Right lobe of liver (tissue), 6 donors: ENCODE measurements around the gene DYNLT2. TPM values are rescaled to one million over a fixed set of nuclear protein-coding genes. Genes with fewer than 3 reads are reported as not detected.

Source experiments
- ATAC-seq, 4 donors: fragments of 200-7000 bp; cut with Tn5 transposase; one replicate each; pipeline ENCODE4 v1.9.1; 2020; ENCODE audit warnings: mild to moderate bottlenecking in 4 of 4, moderate library complexity in 4 of 4
- DNase-seq, 3 donors: peaks; one replicate each; pipeline ENCODE4 v3.0.0-alpha.2; 2020
- H3K27ac ChIP-seq, 3 donors: fragments of 200-600 bp; one replicate each; pipeline ENCODE4 v1.8.0; 2022
- H3K27me3 ChIP-seq, 2 donors: fragments of 200-600 bp; one replicate each; pipeline ENCODE4 v1.8.0; 2022
- H3K36me3 ChIP-seq, 4 donors: fragments of 200-600 bp; sonication (generic) in 1 of 4; one replicate each; pipeline versions ENCODE4 v1.5.1 to v1.8.0; 2017 to 2022; ENCODE audit warnings: control low read depth in 1 of 4
- H3K4me1 ChIP-seq, 4 donors: fragments of 200-600 bp; sonication (generic) in 1 of 4; one replicate each; pipeline versions ENCODE4 v1.5.1 to v1.8.0; 2017 to 2022; ENCODE audit warnings: control low read depth in 1 of 4
- H3K4me3 ChIP-seq, 3 donors: fragments of 200-600 bp; one replicate each; pipeline ENCODE4 v1.8.0; 2022
- H3K9me3 ChIP-seq, 4 donors: fragments of 200-600 bp; sonication (generic) in 1 of 4; one replicate each; pipeline versions ENCODE4 v1.5.1 to v1.8.0; 2017 to 2022; ENCODE audit warnings: control low read depth in 1 of 4
- POLR2A ChIP-seq: fragments of 450-650 bp; IDR thresholded peaks from one replicate; pipeline ENCODE4 v1.6.1; 2017; ENCODE audit warnings: antibody characterized with exemption, mild to moderate bottlenecking
- WGBS: methylation state at CpG from one replicate; pipeline ENCODE4 v1.1.6; 2018; ENCODE audit warnings: low coverage, low lambda C conversion rate; ENCODE audit not compliant: insufficient coverage; ENCODE audit errors: missing lambda C conversion rate; 5-methylcytosine and 5-hydroxymethylcytosine counted together
- intact Hi-C, 2 donors: fragments of 100-400 bp; cut with DNase I; formaldehyde crosslinking; loops; one replicate each; pipeline versions ENCODE4 v1.11.2 to v1.14.1; 2022
- total RNA-seq, 6 experiments: library from RNA; depleted of rRNA in 2 of 6; stranded (reverse); fragments of >200 nt in 2 of 6; fragmentation: NEBNext Ultra II Directional in 3 of 6; extraction: Animal tissue kit (Norgen Biotek cat#: 25700) in 3 of 6; gene quantifications; one replicate each; pipeline versions ENCODE4 v1.1.0 to v1.2.4, GENCODE V29; 2016 to 2023
- TF ChIP-seq, protein P1 (sequence below), 4 donors: fragments of 200-600 bp in 3 of 4; fragments of 450-650 bp in 1 of 4; IDR thresholded peaks; one replicate each; pipeline versions ENCODE4 v1.5.1 to v1.8.0; 2016 to 2022; ENCODE audit warnings: antibody characterized with exemption in 4 of 4, mild to moderate bottlenecking in 2 of 4
- donor health status: DM: no; HTN: yes; CAD: no.
- donor health status: DM: no; HTN: no; CAD: no.
- donor health status: DM: no; HTN: no; CAD: no.
- donor health status: DM: no; HTN: yes; CAD: no.
- donor health status: DM: no; HTN: yes; CAD: no.

The DYNLT2 gene
- total RNA-seq, 6 experiments from 2014 or later = 0.43 to 0.82 (median 0.68) TPM

DNA sequence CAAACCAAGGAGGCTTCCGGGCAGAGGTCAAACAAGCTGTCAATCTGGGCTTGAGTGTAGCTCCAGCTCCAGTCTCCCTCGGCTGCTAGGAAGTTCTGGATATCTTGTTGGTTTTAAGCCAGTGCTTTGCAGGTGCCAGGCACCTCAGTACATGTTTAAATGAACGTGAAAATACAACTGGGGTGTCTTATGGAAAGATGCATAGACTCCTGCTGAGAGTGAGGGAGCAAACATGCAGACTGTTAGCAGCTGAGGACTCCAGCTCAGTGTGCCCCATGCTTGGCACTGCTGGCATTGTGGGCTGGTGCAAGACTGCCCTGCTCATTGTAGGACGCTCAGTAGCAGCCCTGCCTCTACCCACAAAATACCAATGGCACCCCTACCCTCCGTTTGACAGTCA, 28.5 kb upstream of the DYNLT2 start:
- Histone ChIP-seq H3K27ac (no peak overlapping the region), H3K9me3 (no peaks in the 10 kb centered on the region), H3K36me3 (peaks cover 0 to 14% (median 10%) of the 10 kb centered on the region in 4 donors), H3K4me1 (no peaks in the 10 kb centered on the region), H3K27me3 (no peaks in the 10 kb centered on the region), H3K4me3 (no peak overlapping the region)
- WGBS = 95% methylated on average over 3 of the region's 5 CpGs
- intact Hi-C loops = no loop called here
- ATAC-seq = no peak
- TF ChIP-seq, protein P1, sequence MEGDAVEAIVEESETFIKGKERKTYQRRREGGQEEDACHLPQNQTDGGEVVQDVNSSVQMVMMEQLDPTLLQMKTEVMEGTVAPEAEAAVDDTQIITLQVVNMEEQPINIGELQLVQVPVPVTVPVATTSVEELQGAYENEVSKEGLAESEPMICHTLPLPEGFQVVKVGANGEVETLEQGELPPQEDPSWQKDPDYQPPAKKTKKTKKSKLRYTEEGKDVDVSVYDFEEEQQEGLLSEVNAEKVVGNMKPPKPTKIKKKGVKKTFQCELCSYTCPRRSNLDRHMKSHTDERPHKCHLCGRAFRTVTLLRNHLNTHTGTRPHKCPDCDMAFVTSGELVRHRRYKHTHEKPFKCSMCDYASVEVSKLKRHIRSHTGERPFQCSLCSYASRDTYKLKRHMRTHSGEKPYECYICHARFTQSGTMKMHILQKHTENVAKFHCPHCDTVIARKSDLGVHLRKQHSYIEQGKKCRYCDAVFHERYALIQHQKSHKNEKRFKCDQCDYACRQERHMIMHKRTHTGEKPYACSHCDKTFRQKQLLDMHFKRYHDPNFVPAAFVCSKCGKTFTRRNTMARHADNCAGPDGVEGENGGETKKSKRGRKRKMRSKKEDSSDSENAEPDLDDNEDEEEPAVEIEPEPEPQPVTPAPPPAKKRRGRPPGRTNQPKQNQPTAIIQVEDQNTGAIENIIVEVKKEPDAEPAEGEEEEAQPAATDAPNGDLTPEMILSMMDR (IDR thresholded peaks at IDR 0.05) = no peak
- TF ChIP-seq POLR2A = no peak
- DNase-seq = no peak

DNA sequence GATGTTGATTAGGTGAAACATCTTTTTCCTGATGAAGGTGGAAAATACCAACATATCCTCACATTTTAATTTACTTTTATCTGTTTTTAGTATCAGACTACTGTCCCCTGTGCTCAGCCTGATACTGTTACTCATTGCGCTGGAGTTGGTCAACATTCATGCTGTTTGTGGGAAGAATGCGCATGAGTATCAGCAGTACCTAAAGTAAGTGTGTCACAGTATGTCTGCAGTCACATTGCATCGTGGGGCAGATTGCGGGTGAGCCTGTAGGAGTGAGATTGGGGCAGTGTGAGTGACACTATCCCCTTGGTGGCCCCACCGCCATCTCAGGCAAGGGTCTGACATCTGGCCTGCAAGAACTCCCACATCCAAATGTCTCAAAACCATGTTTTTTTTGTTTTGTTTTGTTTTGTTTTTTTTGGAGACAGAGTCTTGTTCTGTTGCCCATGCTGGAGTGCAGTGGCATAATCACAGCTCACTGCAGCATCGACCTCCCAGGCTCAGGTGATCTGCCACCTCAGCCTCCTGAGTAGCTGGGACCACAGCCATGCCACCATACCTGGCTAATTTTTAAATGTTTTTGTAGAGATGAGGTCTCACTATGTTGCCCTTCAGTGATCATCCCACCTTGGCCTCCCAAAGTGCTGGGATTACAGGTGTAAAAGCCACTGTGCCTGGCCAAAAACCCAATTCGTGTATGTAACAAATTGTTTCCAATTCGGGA, 27.9 kb upstream of the DYNLT2 start:
- Histone ChIP-seq H3K4me1 (no peaks in the 10 kb centered on the region), H3K27me3 (no peaks in the 10 kb centered on the region), H3K9me3 (no peaks in the 10 kb centered on the region), H3K27ac (no peak overlapping the region), H3K4me3 (no peak overlapping the region), H3K36me3 (peaks cover 0 to 14% (median 10%) of the 10 kb centered on the region in 4 donors)
- DNase-seq = no peak
- TF ChIP-seq, protein P1 (IDR thresholded peaks at IDR 0.05) = no peak
- TF ChIP-seq POLR2A = no peak
- WGBS = 92% methylated on average over 3 of the region's 8 CpGs
- intact Hi-C loops = no loop called here
- no peak for ATAC-seq

DNA sequence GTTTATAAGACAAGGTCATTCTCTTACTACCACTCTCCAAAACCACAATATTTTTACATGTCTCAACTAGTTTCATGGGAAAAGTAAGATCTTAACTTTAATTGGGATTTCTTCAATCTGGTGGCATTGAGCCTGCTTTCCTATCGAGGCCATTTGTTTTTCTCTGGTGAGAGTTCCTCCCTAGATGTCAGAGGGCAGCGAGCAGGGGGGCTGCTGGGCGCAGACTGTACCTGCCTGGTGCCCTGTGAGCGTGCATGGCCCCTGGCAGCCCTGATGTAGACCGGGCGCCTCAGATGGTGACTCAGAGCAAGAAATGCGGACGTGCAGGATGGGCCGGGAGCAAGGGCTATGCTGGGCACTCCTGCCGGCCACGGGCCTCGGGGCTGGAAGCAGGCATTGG, 27.3 kb upstream of the DYNLT2 start:
- Histone ChIP-seq H3K27me3 (no peaks in the 10 kb centered on the region), H3K36me3 (peaks cover 0 to 14% (median 10%) of the 10 kb centered on the region in 4 donors), H3K9me3 (no peaks in the 10 kb centered on the region), H3K27ac (no peak overlapping the region), H3K4me1 (no peaks in the 10 kb centered on the region), H3K4me3 (no peak overlapping the region)
- TF ChIP-seq POLR2A = no peak
- TF ChIP-seq, protein P1 (IDR thresholded peaks at IDR 0.05) = no peak
- intact Hi-C loops = no loop called here
- ATAC-seq = no peak
- DNase-seq = no peak
- WGBS = 96% methylated on average over 12 of the region's 12 CpGs

DNA sequence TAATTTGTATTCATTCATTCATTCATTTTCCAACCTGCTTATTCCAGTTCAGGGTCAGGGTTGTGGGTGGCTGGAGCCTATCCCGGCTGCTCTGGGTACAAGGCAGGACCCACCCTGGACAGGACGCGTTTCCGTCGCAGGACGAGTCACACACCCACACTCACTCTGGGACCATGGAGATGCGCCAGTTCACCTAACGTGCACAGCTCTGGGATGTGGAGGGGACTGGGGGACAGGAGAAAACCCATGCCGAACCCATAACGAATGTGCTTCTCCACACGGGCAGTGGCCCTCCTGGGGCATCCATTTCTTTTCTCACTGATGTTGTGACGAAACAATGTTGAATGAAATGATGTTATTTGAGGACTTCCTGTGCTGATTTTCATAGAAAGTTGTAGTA, 26.5 kb upstream of the DYNLT2 start:
- Histone ChIP-seq H3K4me1 (no peaks in the 10 kb centered on the region), H3K4me3 (no peak overlapping the region), H3K9me3 (no peaks in the 10 kb centered on the region), H3K36me3 (peaks cover 0 to 14% (median 10%) of the 10 kb centered on the region in 4 donors), H3K27me3 (no peaks in the 10 kb centered on the region), H3K27ac (no peak overlapping the region)
- intact Hi-C loops = no loop called here
- no peak for ATAC-seq
- no peak for DNase-seq
- 89% methylated on average over 8 of the region's 12 CpGs for WGBS
- TF ChIP-seq, protein P1 (IDR thresholded peaks at IDR 0.05) = no peak
- no peak for TF ChIP-seq POLR2A
